SW 1271 (cell line): ENCODE data around the gene TNS1.
A peak's percentile ranks its signal among the peaks of the same experiment; 100 is the strongest.

ENCODE experiments used
- DNase-seq, 2 experiments: peaks; one replicate each; lab custom pipeline; 2025; lab: John Stamatoyannopoulos, UW

The TNS1 gene

GRCh38 chr2:217899231-217900009 lies 103.4 kb downstream of the TNS1 start:
- peak; percentile 24 to 28 for DNase-seq

GRCh38 chr2:217897816-217898806 lies 104.7 kb downstream of the TNS1 start:
- DNase-seq = no peak

- no peak for DNase-seq
Measured at GRCh38 chr2:217897091-217897715, 105.6 kb downstream of the TNS1 start.

GRCh38 chr2:217895070-217895635 lies 107.6 kb downstream of the TNS1 start:
- DNase-seq = no peak

- no peak for DNase-seq
Measured at GRCh38 chr2:217893440-217893839, 109.4 kb downstream of the TNS1 start.

- no peak for DNase-seq
Measured at GRCh38 chr2:217892560-217892959, 110.2 kb downstream of the TNS1 start.

- DNase-seq = peak in 1 of 2 experiments; percentile 13
Measured at GRCh38 chr2:217890445-217890844, 112.3 kb downstream of the TNS1 start.

GRCh38 chr2:217889656-217890055 lies 113.1 kb downstream of the TNS1 start:
- no peak for DNase-seq

- DNase-seq = no peak
Measured at GRCh38 chr2:217887841-217888701, 114.7 kb downstream of the TNS1 start.

GRCh38 chr2:217886720-217887309 lies 116.0 kb downstream of the TNS1 start:
- DNase-seq = peak in 1 of 2 experiments; percentile 26

GRCh38 chr2:217886091-217886490 lies 116.7 kb downstream of the TNS1 start:
- no peak for DNase-seq

- no peak for DNase-seq
Measured at GRCh38 chr2:217884985-217885384, 117.8 kb downstream of the TNS1 start.

- DNase-seq = no peak
Measured at GRCh38 chr2:217880891-217881290, 121.9 kb downstream of the TNS1 start.

- DNase-seq = no peak
Measured at GRCh38 chr2:217880287-217880889, 122.4 kb downstream of the TNS1 start.

- no peak for DNase-seq
Measured at GRCh38 chr2:217878915-217879590, 123.7 kb downstream of the TNS1 start.

GRCh38 chr2:217877866-217878265 lies 124.9 kb downstream of the TNS1 start:
- DNase-seq = no peak

GRCh38 chr2:217876253-217876570 lies 126.6 kb downstream of the TNS1 start:
- DNase-seq = no peak

- no peak for DNase-seq
Measured at GRCh38 chr2:217875556-217876252, 127.1 kb downstream of the TNS1 start.

GRCh38 chr2:217875138-217875537 lies 127.7 kb downstream of the TNS1 start:
- no peak for DNase-seq
